HG02678 (cell line): ENCODE measurements around the gene RBFA.
"Not testable (repeated sequence)": the region's sequence is repeated elsewhere in the genome, so short reads cannot be mapped to it uniquely, and the experiment has no call there.

Experiments used
- ATAC-seq: cut with Tn5 transposase; IDR thresholded peaks from one replicate; pipeline ENCODE4 v1.9.1; 2021; ENCODE audit warnings: mild to moderate bottlenecking, moderate library complexity; ENCODE audit not compliant: unreplicated experiment

RBFA gene

GRCh38 chr18:80027719-80028118 is 6.5 kb upstream of the RBFA start:
- ATAC-seq = not testable (repeated sequence)

- ATAC-seq = no peak
Measured at GRCh38 chr18:80029690-80030089, 4.5 kb upstream of the RBFA start.

GRCh38 chr18:80033181-80034067 is 810 bp upstream of the RBFA start:
- ATAC-seq = peak; percentile 60

- ATAC-seq = no peak
Measured at GRCh38 chr18:80034852-80035406, 695 bp downstream of the RBFA start.

- ATAC-seq = no peak
Measured at GRCh38 chr18:80035997-80036396, 1.8 kb downstream of the RBFA start.

GRCh38 chr18:80037300-80037699 is 3.1 kb downstream of the RBFA start:
- ATAC-seq = no peak

GRCh38 chr18:80037869-80038630 is 3.8 kb downstream of the RBFA start:
- ATAC-seq = no peak

- no peak for ATAC-seq
Measured at GRCh38 chr18:80040515-80040914, 6.3 kb downstream of the RBFA start.

GRCh38 chr18:80041424-80041823 is 7.2 kb downstream of the RBFA start:
- ATAC-seq = no peak

GRCh38 chr18:80042785-80043184 is 8.6 kb downstream of the RBFA start:
- ATAC-seq = no peak

GRCh38 chr18:80044072-80044471 is 9.8 kb downstream of the RBFA start:
- no peak for ATAC-seq

- no peak for ATAC-seq
Measured at GRCh38 chr18:80046011-80046410, 11.8 kb downstream of the RBFA start.

GRCh38 chr18:80046431-80046830 is 12.2 kb downstream of the RBFA start:
- ATAC-seq = no peak

GRCh38 chr18:80046961-80047541 is 12.8 kb downstream of the RBFA start:
- no peak for ATAC-seq

- no peak for ATAC-seq
Measured at GRCh38 chr18:80050797-80051196, 16.6 kb downstream of the RBFA start.

GRCh38 chr18:80056095-80056494 is 21.9 kb downstream of the RBFA start:
- ATAC-seq = no peak

GRCh38 chr18:80059945-80060344 is 25.7 kb downstream of the RBFA start:
- no peak for ATAC-seq

- ATAC-seq = no peak
Measured at GRCh38 chr18:80065705-80066104, 31.5 kb downstream of the RBFA start.

GRCh38 chr18:80067321-80067720 is 33.1 kb downstream of the RBFA start:
- no peak for ATAC-seq

- no peak for ATAC-seq
Measured at GRCh38 chr18:80067897-80068296, 33.7 kb downstream of the RBFA start.

GRCh38 chr18:80068571-80069272 is 34.5 kb downstream of the RBFA start:
- ATAC-seq = no peak
